ENCODE data around the gene MYO1E.
"Not testable (repeated sequence)": the region's sequence is repeated elsewhere in the genome, so short reads cannot be mapped to it uniquely, and the experiment has no call there.

The MYO1E gene

DNA sequence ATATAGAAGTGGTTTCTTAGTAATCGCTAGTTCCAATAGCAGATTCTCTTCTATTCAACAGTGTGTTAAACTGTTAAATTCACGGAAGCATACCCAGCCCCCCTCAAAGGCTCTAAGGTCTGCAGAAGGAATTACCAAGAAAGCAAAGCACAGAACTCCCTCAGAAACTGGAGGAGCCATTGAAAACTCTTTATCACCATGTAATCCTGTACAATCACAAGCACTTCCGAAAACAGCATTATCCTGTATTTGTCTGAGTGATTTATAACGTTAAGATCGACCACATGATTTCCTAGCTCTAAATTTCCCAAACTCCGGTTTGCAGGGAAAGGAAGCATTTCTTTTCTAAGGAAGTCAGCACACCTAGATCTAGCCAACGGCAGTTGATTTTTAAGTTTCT, 20.0 kb downstream of the MYO1E start:
- in situ Hi-C loops (cut with MboI; ENCODE audit: low sequenced_read_pairs), result no loop called here
- Histone ChIP-seq H3K9me3 (no peaks in the 10 kb centered on the region), H3K4me3 (no peak overlapping the region), H3K27me3 (ENCODE audit: low read depth) (no peaks in the 10 kb centered on the region), H3K4me1 (peaks cover 12% of the 10 kb centered on the region), H3K36me3 (replicated peaks) (no peaks in the 10 kb centered on the region)
- no peak for DNase-seq (ENCODE audit: low spot score in 2 of 2)

DNA sequence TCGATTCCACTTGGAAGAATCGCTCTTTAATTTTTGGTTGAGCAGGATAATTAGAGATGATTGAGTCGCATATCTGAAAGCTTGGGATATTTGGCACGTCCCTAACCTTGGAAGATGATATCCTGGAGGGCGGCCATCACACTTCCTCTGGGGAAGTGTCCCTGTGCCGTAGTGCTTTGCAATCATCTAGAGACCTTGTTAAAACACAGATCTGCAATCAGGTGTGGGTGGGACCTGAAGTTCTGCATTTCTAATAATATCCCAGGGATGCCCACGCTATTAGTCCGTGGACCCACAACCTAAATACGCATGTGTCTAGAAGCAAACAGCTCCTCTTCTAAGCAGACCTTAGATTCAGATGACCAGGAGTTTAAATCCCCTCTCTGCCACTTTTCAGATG, 20.5 kb downstream of the MYO1E start:
- DNase-seq (ENCODE audit: low spot score in 2 of 2), result no peak
- Histone ChIP-seq H3K27me3 (ENCODE audit: low read depth) (no peaks in the 10 kb centered on the region), H3K36me3 (replicated peaks) (no peaks in the 10 kb centered on the region), H3K4me1 (peaks cover 12% of the 10 kb centered on the region), H3K4me3 (no peak overlapping the region), H3K9me3 (no peaks in the 10 kb centered on the region)
- in situ Hi-C loops (cut with MboI; ENCODE audit: low sequenced_read_pairs), result no loop called here

DNA sequence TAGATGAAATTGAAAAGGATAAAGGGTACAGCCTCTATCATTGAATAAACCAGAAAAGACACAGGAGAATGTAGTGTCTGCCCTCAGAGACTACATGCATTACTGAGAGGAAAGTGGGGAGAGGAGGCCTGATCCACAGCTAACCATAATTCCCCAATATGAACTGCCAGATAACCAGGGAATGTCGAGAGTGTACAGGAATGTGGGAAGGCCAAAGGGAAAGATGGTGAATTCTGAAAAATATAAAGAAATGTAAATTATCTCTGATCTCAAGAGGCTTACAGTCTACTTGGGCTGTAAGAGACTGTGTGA, 22.3 kb downstream of the MYO1E start:
- DNase-seq (ENCODE audit: low spot score in 2 of 2), result no peak
- H3K4me1 ChIP-seq, result peaks cover 12% of the 10 kb centered on the region
- H3K4me3 ChIP-seq, result no peak overlapping the region
- in situ Hi-C loops (cut with MboI; ENCODE audit: low sequenced_read_pairs), result no loop called here
- no peaks in the 10 kb centered on the region for H3K9me3 ChIP-seq
- no peaks in the 10 kb centered on the region for H3K27me3 ChIP-seq (ENCODE audit: low read depth)
- H3K36me3 ChIP-seq (replicated peaks), result no peaks in the 10 kb centered on the region

DNA sequence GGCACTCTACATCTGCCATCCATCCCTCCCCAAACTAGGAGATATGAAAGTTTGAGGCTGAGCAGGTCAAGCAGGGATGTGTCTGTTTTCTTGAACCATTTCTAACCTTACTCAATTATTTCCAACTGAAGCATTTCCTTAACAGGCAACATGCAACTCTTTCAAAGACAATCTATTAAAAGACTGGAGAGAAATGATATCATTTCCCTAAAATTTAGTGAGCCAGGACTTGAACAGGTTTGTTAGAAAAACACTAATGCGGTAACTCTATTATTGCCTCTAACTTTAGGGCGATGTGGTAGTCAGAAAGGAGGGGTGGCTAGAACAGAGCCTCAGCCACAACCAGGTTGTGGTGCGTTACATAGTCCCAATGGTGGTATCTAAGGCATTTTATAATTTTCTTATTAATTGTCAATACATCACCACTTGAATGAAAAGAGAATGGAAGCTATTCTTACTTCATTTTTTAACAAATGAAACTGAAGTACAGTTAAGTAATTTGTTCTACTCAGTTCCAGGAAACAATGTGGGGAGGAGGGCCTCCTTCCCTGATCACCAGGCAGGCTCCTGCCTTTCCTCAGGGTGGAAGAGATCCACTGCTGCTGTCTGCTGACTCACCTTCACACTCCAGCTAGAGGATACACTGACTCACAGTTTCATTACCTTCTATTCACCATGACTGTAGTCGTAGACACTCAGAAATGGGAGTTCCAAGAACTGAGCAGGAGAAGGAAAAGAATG, 22.8 kb downstream of the MYO1E start:
- Histone ChIP-seq H3K36me3 (replicated peaks) (no peaks in the 10 kb centered on the region), H3K4me3 (no peak overlapping the region), H3K9me3 (no peaks in the 10 kb centered on the region), H3K4me1 (peaks cover 12% of the 10 kb centered on the region), H3K27me3 (ENCODE audit: low read depth) (no peaks in the 10 kb centered on the region)
- no peak for DNase-seq (ENCODE audit: low spot score in 2 of 2)
- in situ Hi-C loops (cut with MboI; ENCODE audit: low sequenced_read_pairs), result no loop called here

DNA sequence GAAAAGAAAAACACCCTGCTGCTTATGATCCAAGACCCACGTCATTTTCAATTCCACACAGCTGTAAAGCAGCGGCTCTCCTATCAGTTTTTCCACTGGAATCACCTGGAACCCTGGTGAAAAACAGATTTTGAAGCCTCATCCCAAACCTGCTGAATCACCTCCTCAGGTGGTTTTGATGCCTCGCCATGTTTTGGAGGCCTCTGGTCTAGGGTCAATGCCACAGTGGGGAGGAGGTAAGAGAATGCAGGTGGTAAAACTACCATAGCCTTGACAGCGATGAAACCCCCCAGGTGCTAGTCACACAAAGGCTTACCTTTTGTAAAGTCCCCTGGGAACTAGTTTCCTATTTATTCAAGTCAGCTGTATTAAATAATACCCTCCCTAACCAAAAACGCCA, 24.8 kb downstream of the MYO1E start:
- no peaks in the 10 kb centered on the region for H3K36me3 ChIP-seq (replicated peaks)
- H3K4me1 ChIP-seq, result no peaks in the 10 kb centered on the region; the same call in 1 of the 2 replicates
- in situ Hi-C loops (cut with MboI; ENCODE audit: low sequenced_read_pairs), result no loop called here
- DNase-seq (ENCODE audit: low spot score in 2 of 2), result no peak
- H3K27me3 ChIP-seq (ENCODE audit: low read depth), result no peaks in the 10 kb centered on the region
- no peaks in the 10 kb centered on the region for H3K9me3 ChIP-seq
- no peak overlapping the region for H3K4me3 ChIP-seq

DNA sequence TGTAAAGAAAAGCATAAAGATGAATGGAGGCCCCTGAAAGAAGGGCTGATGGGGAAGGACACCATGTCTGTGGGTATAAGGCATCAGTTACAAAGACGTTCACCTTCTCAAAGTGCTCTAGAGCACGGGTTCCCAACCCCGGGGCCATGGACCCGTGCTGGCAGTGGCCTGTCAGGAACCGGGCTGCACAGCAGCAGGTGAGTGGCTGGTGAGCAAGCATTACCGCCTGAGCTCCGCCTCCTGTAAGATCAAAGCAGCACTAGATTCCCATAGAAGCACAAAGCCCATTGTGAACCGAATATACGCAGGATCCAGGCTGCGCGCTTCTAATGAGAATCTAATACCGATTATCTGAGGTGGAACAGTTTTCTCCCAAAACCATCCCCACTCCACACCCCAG, 25.7 kb downstream of the MYO1E start:
- in situ Hi-C loops (cut with MboI; ENCODE audit: low sequenced_read_pairs), result no loop called here

DNA sequence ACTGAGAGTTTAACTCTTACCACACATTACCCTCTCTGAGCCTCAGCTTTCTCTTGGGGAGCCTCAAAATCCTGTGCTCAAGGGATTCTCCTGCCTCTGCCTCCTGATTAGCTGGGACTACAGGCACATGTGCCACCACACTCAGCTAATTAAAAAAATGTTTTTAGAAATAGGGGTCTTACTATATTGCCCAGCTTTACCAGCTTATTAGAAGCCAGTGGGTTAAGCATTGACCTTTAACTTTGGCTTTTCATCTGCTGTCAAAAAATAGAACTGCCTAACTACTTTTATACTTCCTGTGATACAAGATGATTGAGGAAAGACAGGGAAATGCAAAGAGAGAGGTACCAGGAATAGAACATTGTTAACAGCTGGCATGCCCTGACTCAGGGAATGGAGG, 27.3 kb downstream of the MYO1E start:
- DNase-seq (ENCODE audit: low spot score in 2 of 2), result no peak
- H3K4me1 ChIP-seq, result peaks cover 10% of the 10 kb centered on the region
- H3K36me3 ChIP-seq (replicated peaks), result no peaks in the 10 kb centered on the region
- no peak overlapping the region for H3K4me3 ChIP-seq
- in situ Hi-C loops (cut with MboI; ENCODE audit: low sequenced_read_pairs), result no loop called here
- no peaks in the 10 kb centered on the region for H3K27me3 ChIP-seq (ENCODE audit: low read depth)
- H3K9me3 ChIP-seq, result no peaks in the 10 kb centered on the region

More for the DNA sequence above, 25.7 kb downstream of the MYO1E start:
- H3K9me3 ChIP-seq, result no peaks in the 10 kb centered on the region
- H3K27me3 ChIP-seq (ENCODE audit: low read depth), result no peaks in the 10 kb centered on the region
- DNase-seq (ENCODE audit: low spot score in 2 of 2), result no peak
- H3K4me3 ChIP-seq, result no peak overlapping the region
- H3K36me3 ChIP-seq (replicated peaks), result no peaks in the 10 kb centered on the region
- H3K4me1 ChIP-seq, result peaks cover under 1% of the 10 kb centered on the region

DNA sequence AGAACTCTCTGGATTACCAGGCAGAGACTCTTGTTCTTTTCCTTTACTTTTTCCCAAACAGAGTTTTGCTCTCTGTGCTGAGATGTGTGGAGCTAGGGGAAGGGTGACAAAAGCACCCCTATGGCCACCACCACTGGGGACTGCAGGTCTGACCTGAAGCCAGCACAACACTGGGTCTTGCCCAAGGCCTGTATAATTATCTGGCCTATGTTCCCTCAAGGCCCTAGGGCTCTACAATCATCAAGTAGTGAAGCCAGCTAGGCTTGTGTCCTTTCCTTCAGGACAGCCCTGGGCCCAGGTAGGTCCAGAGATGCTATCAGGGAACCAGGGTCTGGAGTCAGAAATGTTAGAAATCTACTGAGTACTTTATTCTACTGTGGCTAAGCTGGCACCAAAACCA, 28.4 kb downstream of the MYO1E start:
- no peaks in the 10 kb centered on the region for H3K36me3 ChIP-seq (replicated peaks)
- DNase-seq (ENCODE audit: low spot score in 2 of 2), result no peak
- H3K4me3 ChIP-seq, result no peak overlapping the region
- H3K27me3 ChIP-seq (ENCODE audit: low read depth), result no peaks in the 10 kb centered on the region
- no peaks in the 10 kb centered on the region for H3K9me3 ChIP-seq
- H3K4me1 ChIP-seq, result peaks cover 10% of the 10 kb centered on the region
- in situ Hi-C loops (cut with MboI; ENCODE audit: low sequenced_read_pairs), result no loop called here

DNA sequence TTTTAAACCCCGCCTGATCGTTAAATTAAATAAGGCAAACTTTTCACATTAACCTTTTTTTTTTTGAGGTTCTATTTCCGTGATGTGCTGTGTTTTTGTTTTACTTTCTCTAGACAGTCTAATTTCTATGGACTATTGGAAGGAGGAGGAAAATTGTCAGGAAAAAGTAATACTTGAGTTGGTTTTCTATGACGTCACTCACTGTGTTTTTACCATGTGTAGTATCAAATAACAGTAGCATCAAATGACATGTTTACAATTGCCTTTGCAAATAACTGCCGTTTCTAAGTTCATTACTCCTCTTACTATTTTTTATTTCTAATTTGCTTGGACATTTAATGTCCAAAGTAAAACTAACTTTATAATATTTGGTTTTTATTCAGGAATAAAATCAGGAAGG, 32.3 kb downstream of the MYO1E start:
- in situ Hi-C loops (cut with MboI; ENCODE audit: low sequenced_read_pairs), result no loop called here

DNA sequence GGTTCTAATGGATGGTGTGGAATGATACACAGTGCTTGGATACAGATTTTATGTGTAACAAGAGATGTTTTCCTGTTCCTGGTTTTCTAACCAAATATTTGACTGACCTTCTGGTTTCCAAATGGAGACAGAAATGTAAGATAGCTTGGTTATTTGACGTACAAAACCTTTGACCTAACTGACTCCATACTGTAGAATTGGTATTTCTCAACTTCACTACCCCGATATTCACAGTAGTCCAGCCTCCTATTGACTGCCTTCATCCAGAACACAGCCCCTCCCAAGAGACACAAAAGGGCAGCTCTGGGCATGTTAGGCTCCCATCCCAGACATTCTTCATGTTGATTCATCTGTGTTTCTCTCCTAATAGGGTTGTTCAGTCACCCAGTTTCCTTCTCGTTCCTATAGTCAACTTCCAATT, 33.4 kb downstream of the MYO1E start:
- no peak for DNase-seq (ENCODE audit: low spot score in 2 of 2)
- H3K4me3 ChIP-seq, result no peak overlapping the region
- H3K9me3 ChIP-seq, result no peaks in the 10 kb centered on the region
- no peaks in the 10 kb centered on the region for H3K36me3 ChIP-seq (replicated peaks)
- peaks cover 10% of the 10 kb centered on the region for H3K4me1 ChIP-seq
- no peaks in the 10 kb centered on the region for H3K27me3 ChIP-seq (ENCODE audit: low read depth)
- in situ Hi-C loops (cut with MboI; ENCODE audit: low sequenced_read_pairs), result no loop called here

More for the DNA sequence above, 32.3 kb downstream of the MYO1E start:
- DNase-seq (ENCODE audit: low spot score in 2 of 2), result no peak
- no peaks in the 10 kb centered on the region for H3K27me3 ChIP-seq (ENCODE audit: low read depth)
- H3K9me3 ChIP-seq, result no peaks in the 10 kb centered on the region
- no peak overlapping the region for H3K4me3 ChIP-seq
- H3K36me3 ChIP-seq (replicated peaks), result no peaks in the 10 kb centered on the region
- H3K4me1 ChIP-seq, result peaks cover 10% of the 10 kb centered on the region

DNA sequence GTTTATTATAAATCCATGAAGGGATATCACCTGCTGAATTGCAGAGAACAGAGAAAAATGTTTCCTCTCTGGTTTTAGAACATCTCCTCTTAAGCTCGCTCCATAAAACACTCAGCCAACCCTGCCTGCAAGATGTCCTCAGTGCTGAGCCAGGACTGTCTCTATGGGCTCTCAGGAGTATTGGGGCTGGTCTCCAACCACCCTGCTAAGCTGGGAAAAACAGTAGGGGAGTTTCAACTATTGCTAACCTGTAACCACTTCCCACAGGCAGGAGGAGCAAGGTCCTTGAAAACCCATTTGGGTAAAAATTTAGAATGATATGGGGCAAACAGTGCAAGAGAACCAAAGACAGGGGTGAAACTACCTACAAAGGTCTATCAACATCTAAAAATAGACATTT, 34.3 kb downstream of the MYO1E start:
- Histone ChIP-seq H3K27me3 (ENCODE audit: low read depth) (no peaks in the 10 kb centered on the region; the same call in 1 of the 2 replicates), H3K9me3 (no peaks in the 10 kb centered on the region), H3K4me3 (no peak overlapping the region), H3K36me3 (replicated peaks) (no peaks in the 10 kb centered on the region), H3K4me1 (peaks cover 10% of the 10 kb centered on the region)
- DNase-seq (ENCODE audit: low spot score in 2 of 2), result no peak
- in situ Hi-C loops (cut with MboI; ENCODE audit: low sequenced_read_pairs), result no loop called here

DNA sequence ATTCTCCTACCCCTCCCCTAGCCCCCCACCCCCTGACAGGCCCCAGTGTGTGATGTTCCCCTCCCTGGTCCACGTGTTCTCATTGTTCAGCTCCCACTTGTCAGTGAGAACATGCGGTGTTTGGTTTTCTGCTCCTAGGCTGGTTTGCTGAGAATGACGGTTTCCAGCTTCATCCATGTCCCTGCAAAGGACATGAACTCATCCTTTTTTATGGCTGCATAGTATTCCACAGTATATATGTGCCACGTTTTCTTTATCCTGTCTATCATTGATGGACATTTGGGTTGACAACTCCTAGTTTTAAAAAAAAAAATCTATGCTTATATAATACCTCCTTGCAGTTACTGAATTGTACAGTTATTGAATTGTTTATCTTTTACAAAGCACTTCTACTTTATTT, 35.9 kb downstream of the MYO1E start:
- in situ Hi-C loops (cut with MboI; ENCODE audit: low sequenced_read_pairs); H3K9me3 ChIP-seq; H3K36me3 ChIP-seq (replicated peaks); DNase-seq (ENCODE audit: low spot score in 2 of 2); H3K4me3 ChIP-seq; H3K27me3 ChIP-seq (ENCODE audit: low read depth): not testable (repeated sequence)
- peaks cover 13% of the 10 kb centered on the region for H3K4me1 ChIP-seq

DNA sequence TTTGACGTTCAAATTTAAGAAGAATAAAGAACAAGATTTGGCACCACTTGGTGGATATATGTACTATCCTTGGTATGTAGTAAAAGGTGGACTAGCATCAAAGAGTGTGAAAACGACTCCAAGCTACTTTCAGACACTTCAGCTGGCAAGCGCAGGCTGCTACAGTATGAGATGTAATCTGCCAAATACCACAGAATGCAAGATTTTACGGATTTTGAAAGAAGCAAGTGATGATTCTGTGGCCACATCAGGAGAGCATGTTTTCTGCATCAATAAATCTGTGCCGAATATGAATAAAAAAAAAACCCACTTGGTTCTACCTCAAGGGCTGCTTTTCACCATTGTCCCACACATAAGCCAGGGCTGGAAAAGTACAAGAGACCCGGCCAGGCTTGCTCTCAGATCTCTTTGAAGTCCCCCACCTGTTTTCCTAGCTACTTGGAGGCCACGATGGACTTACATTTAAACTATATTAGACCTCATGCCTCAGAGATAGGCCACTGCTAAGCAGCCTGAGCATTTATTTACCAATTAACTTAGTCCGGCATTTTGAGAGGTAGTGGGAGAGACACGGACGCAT, 37.4 kb downstream of the MYO1E start:
- peaks cover 11% of the 10 kb centered on the region; the same call in 1 of the 2 replicates for H3K4me1 ChIP-seq
- H3K9me3 ChIP-seq, result no peaks in the 10 kb centered on the region
- in situ Hi-C loops (cut with MboI; ENCODE audit: low sequenced_read_pairs), result no loop called here

DNA sequence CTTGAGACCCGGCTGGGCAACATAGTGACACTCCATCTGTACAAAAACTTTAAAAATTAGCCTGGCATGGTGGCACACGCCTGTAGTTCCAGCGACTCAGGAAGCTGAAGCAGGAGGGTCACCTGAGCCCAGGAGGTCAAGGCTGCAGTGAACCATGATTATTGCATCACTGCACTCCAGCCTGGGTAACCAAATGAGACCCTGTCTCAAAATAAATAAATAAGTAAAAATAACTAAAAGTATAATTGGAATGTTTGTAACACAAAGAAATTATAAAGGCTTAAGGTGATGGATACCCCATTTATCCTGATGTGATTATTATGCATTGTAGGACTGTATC, 38.6 kb downstream of the MYO1E start:
- Histone ChIP-seq H3K27me3 (ENCODE audit: low read depth) (no peaks in the 10 kb centered on the region; the same call in 1 of the 2 replicates), H3K9me3 (no peaks in the 10 kb centered on the region), H3K36me3 (replicated peaks) (no peaks in the 10 kb centered on the region), H3K4me3 (no peak overlapping the region), H3K4me1 (peaks cover 11% of the 10 kb centered on the region; the same call in 1 of the 2 replicates)
- no peak for DNase-seq (ENCODE audit: low spot score in 2 of 2)
- in situ Hi-C loops (cut with MboI; ENCODE audit: low sequenced_read_pairs), result no loop called here

More for the DNA sequence above, 37.4 kb downstream of the MYO1E start:
- no peak overlapping the region for H3K4me3 ChIP-seq
- H3K27me3 ChIP-seq (ENCODE audit: low read depth), result no peaks in the 10 kb centered on the region; the same call in 1 of the 2 replicates
- DNase-seq (ENCODE audit: low spot score in 2 of 2), result no peak
- H3K36me3 ChIP-seq (replicated peaks), result no peaks in the 10 kb centered on the region

Measured in HAP-1 (cell line).